CMK (cell line): ENCODE results near the gene ACAT1.
"Not testable (repeated sequence)": the region's sequence is repeated elsewhere in the genome, so short reads cannot be mapped to it uniquely, and the experiment has no call there.

Experiments used
- DNase-seq: peaks from one replicate; pipeline ENCODE4 v3.0.0-alpha.2; 2010; ENCODE audit warnings: low read depth

Gene ACAT1

GRCh38 chr11:108121274-108122155 lies at the start of gene ACAT1:
Gene ACAT1 (plus strand): TSS chr11:108121567. CDS start chr11:108121607, 40 bp downstream.
- DNase-seq, result peak; percentile 81

DNA sequence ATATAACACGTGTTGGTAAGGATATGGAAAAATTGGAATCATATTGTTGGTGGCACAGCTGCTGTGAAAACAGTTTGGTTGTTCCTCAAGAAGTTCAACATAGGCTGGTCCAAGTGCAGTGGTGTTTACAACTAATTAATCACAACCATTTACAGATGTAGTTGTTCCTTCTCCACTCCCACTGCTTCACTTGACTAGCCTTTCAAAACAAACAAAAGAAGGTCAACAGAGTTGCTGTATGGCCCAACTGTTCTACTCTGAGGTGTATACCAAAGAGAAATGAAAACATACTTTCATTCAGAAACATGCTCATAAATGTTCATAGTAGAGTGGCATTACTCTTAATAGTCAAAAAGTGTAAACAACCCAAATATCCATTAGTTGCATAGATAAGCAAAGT lies 36.6 kb upstream of the ACAT1 start:
- no peak for DNase-seq

DNA sequence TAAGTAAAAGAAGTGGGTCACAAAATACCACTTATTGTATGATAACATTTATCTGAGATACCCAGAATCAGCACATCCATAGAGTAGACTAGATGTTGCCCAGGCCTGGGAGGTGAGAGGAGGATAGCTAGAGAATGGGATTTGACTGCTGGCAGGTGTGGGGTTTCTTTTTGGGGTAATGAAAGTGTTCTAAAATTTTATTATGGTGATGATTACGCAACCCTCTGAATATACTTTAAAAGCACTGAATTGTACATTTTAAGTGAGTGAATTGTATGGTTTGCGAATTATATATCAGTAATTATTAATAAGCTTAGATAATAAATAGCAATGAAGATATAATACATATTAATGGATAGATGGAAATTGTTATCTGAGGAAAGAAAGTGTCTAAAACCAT lies 35.7 kb upstream of the ACAT1 start:
- no peak for DNase-seq

- DNase-seq, result no peak
Measured at GRCh38 chr11:108092134-108092533, 29.2 kb upstream of the ACAT1 start.

GRCh38 chr11:108093128-108093904 lies 28.1 kb upstream of the ACAT1 start:
- no peak for DNase-seq

DNA sequence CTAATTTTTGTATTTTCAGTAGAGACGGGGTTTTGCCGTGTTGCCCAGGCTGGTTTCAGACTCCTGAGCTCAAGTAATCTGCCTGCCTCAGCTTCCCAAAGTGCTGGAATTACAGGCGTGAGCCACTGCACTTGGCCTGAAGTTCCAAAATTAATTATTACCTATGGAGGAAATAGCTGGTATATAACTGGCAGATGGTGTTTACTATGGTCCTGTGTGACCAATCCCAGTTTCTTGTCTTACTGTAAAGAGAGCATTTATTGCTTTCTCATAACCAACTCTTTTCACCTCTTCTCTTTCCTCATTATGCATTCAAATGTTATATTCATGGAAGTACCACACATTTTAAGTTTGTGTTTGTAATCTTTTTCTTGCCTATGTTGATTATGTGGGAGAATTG lies 24.2 kb upstream of the ACAT1 start:
- DNase-seq, result no peak

DNA sequence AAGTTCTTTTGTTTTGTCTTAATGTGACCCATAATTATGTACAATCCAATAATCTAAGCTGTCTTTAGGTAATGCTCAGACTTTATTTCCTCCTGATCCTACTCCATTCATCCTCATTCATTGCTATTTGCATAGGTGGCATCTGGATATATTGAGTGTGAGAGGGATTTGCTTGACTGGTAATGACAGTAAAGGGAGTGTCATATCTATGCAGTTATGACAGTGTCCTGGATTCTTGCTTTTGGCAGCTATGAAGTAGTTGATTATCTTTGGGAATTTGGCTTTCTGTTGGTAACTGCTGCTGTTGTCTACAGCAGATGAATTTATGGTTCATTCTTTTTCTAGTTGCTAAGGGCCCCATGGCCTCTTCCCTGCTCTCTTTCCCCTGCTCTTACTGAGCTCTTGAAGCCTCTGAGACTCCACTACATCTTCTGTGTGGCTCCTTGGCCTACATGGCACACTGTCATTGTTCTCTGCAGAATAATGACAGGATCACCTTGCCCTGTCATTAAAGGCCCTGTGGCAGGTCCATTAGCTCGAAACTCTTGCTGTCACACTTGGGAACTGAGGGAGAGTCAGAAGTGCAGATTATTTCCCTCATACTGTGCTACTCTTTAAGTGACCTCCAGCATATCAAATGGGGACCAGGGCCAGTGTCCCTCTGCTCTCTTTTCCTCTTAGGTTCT lies 20.1 kb upstream of the ACAT1 start:
- no peak for DNase-seq

DNA sequence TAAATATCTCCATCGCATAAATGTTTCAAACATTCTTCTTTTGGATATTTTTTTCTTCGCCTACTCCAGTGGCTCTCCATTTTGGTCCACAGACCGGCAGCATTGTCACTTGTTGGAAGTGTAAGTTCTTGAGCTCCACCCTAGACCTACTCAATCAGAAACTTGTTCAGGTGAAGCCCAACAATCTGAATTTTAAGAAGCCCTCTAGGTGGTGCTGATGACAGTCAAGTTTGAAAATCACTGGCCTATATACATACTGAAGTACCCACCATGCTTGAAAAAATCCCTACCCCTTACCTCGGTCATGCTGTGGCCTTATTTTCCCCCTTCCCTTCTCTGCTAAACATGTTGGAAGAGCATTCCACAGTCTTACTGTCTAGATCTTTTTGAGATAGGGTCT lies 10.2 kb upstream of the ACAT1 start:
- no peak for DNase-seq

- no peak for DNase-seq
Measured at GRCh38 chr11:108112057-108112456, 9.3 kb upstream of the ACAT1 start.

DNA sequence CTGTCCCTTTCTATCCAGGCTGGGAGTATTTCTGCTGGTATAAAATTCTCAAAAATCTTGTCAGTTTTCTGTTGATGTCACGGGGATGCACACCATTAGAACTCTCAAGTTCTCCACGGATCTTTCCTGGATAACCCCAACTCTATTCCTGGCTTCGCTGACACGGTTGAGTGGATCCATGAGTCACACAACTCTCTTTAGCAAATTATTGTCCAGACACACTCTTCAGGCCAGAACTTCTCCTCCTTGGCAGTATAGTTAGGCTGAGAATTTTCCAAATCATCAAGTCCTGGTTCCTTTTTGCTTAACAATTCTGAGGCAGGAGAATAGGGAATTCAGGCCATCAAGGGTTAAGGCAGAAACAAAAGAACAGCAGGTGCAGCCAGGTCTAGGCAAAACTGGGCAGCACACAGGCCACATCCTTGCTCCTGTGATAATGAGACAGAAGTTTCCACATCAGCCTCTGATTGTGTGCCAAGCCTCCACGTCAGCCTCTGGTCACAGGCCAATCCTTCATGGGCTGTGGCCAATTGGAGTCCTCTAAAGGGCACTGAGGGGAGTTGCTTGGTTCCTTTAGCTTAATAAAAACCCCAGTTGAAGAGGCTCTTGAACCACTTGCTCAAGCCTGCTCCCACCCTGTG lies 5.7 kb upstream of the ACAT1 start:
- DNase-seq, result no peak

DNA sequence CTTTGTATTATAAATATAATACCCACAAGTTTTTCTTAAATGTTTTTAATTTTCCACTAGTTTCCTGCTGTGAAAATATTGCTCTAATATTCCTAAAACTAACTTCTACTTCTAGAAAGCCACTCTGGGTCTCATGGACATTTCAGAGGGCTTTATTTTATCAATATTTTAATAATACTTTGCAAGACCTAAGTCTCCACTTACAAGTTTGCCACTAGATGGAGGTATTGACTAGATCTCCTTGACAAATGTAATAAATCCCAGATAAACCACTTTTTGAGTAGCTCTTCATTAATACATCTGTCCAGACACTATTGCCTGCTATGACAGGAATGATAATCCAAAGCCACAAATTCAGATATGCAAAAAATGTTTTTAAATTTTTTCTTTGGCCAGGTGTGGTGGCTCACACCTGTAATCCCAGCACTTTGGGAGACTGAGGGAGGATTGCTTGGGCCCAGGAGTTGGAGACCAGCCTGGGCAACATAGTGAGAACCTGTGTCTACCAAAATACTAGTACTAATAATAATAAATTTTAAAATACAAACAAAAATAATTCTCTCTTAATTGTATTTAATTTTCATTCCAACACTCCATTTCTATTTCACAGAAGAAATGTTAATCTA lies 3.5 kb upstream of the ACAT1 start:
- peak; percentile 29 for DNase-seq

GRCh38 chr11:108120936-108121273 lies 462 bp upstream of the ACAT1 start:
- peak; percentile 4 for DNase-seq

DNA sequence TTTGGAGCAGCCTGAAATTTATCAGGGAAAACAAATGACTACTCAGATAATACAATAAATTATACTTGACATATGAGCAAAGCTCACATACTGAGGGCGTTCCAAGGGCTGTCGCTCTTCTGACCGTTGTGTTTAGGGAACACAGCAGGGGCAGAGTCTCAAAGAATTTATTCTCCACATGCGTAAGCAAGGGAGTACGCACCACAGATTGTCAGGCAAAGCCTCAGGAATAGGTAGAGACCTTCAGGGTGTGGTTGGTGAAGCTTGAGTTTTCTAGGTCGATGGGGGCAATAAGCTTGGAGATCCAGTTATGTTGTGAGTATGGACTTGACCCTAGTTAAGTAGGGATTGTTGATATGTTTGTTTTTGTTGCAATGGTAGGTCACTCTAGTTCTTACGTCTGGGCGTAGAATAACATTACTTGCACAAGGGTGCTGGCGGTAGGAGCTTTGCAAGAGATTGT lies 830 bp downstream of the ACAT1 start:
- DNase-seq, result no peak

DNA sequence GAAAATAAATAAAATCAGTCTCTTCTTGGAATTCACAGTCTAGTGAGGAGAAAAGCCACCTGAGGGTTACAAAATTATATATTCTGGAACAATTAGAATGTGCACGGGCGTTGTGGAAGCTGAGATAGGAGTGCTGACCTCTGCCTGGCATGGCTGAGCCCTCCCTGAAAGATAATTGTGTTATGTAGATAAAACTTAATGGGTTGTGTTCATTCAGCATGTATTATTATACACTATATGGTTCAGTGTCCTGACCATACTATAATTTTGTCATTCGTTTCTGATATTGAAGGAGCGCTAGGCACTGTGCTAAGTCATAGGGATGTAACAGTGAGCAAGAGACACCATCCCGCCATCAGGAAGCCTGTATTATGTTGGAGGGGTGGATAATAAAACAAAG lies 3.7 kb downstream of the ACAT1 start:
- no peak for DNase-seq

GRCh38 chr11:108128772-108129171 lies 7.4 kb downstream of the ACAT1 start:
- no peak for DNase-seq

- no peak for DNase-seq
Measured at GRCh38 chr11:108131993-108132392, 10.6 kb downstream of the ACAT1 start.

GRCh38 chr11:108132993-108133538 lies 11.7 kb downstream of the ACAT1 start:
- DNase-seq, result not testable (repeated sequence)

GRCh38 chr11:108135845-108136544 lies 14.6 kb downstream of the ACAT1 start:
- DNase-seq, result no peak

GRCh38 chr11:108137212-108137611 lies 15.8 kb downstream of the ACAT1 start:
- no peak for DNase-seq

- no peak for DNase-seq
Measured at GRCh38 chr11:108142304-108142703, 20.9 kb downstream of the ACAT1 start.

GRCh38 chr11:108144615-108145014 lies 23.2 kb downstream of the ACAT1 start:
- DNase-seq, result no peak
